Measurements from ENCODE around the gene UBL7. TPM values are rescaled to one million over a fixed set of nuclear protein-coding genes. Genes with fewer than 3 reads are reported as not detected.
"Not testable (repeated sequence)": the region's sequence is repeated elsewhere in the genome, so short reads cannot be mapped to it uniquely, and the experiment has no call there.

UBL7 gene
- total RNA-seq, 2 experiments from 2014 or later, result 29.5 to 44.1 TPM

GRCh38 chr15:74489518-74490338 is 28.8 kb upstream of the UBL7 start:
- H3K79me2 ChIP-seq (ENCODE audit: insufficient read depth, low read depth, low read length), result no peaks in the 10 kb centered on the region
- no peaks in the 10 kb centered on the region for H3K9me3 ChIP-seq (ENCODE audit: low read length)
- H3K27ac ChIP-seq (ENCODE audit: low read depth, low read length, poor library complexity, severe bottlenecking), result peak overlapping the region; percentile 35
- intact Hi-C loops (cut with micrococcal nuclease; ENCODE audit: unreplicated experiment), result loop anchor here (1.0 kb wide), 3 partner anchors 51 to 115 kb away; no protein-coding TSS in a partner anchor
- CTCF ChIA-PET (ENCODE audit: unreplicated experiment), result no interaction called here
- TF ChIP-seq EZH2phosphoT487 (IDR thresholded peaks at IDR 0.05; ENCODE audit: borderline replicate concordance, low read depth, low read length) (no peak), CTCF (conservative IDR thresholded peaks at IDR 0.05; ENCODE audit: low read length) (peak; percentile 82)
- H3K4me3 ChIP-seq (ENCODE audit: low read depth, low read length, poor library complexity, severe bottlenecking), result peak overlapping the region; percentile 50
- DNase-seq (ENCODE audit: low spot score), result peak; percentile 82
- H4K20me1 ChIP-seq (ENCODE audit: insufficient read depth, low read length), result no peaks in the 10 kb centered on the region
- no peaks in the 10 kb centered on the region for H3K9me2 ChIP-seq (ENCODE audit: insufficient read depth, low read length)
- BruUV-seq (replicated peaks), result no TSS peak
- H3K4me2 ChIP-seq (ENCODE audit: low read length), result peak overlapping the region; percentile 56
- H3K4me1 ChIP-seq (ENCODE audit: insufficient read depth, low read length, poor library complexity, severe bottlenecking), result peaks cover 6% of the 10 kb centered on the region
- POLR2A ChIA-PET, result interaction anchor here (0.6 kb wide), 1 partner anchor 1946 kb away, joined by 3 read pairs; no protein-coding TSS in a partner anchor
- H3K36me3 ChIP-seq (ENCODE audit: insufficient read depth, low read length), result no peaks in the 10 kb centered on the region
- H2AFZ ChIP-seq (ENCODE audit: low read length), result peak overlapping the region; percentile 88

GRCh38 chr15:74488776-74489175 is 27.8 kb upstream of the UBL7 start:
- no peaks in the 10 kb centered on the region for H3K9me2 ChIP-seq (ENCODE audit: insufficient read depth, low read length)
- no peaks in the 10 kb centered on the region for H3K9me3 ChIP-seq (ENCODE audit: low read length)
- DNase-seq (ENCODE audit: low spot score), result no peak
- H3K4me2 ChIP-seq (ENCODE audit: low read length), result no peak overlapping the region
- intact Hi-C loops (cut with micrococcal nuclease; ENCODE audit: unreplicated experiment), result loop anchor here (1.0 kb wide), 1 partner anchor 114 kb away; no protein-coding TSS in a partner anchor
- H3K4me3 ChIP-seq (ENCODE audit: low read depth, low read length, poor library complexity, severe bottlenecking), result no peak overlapping the region
- no peak overlapping the region for H2AFZ ChIP-seq (ENCODE audit: low read length)
- POLR2A ChIA-PET, result no interaction called here
- H4K20me1 ChIP-seq (ENCODE audit: insufficient read depth, low read length), result no peaks in the 10 kb centered on the region
- no peaks in the 10 kb centered on the region for H3K36me3 ChIP-seq (ENCODE audit: insufficient read depth, low read length)
- no TSS peak for BruUV-seq (replicated peaks)
- TF ChIP-seq CTCF (conservative IDR thresholded peaks at IDR 0.05; ENCODE audit: low read length) (no peak), EZH2phosphoT487 (IDR thresholded peaks at IDR 0.05; ENCODE audit: borderline replicate concordance, low read depth, low read length) (no peak)
- CTCF ChIA-PET (ENCODE audit: unreplicated experiment), result no interaction called here
- no peaks in the 10 kb centered on the region for H3K79me2 ChIP-seq (ENCODE audit: insufficient read depth, low read depth, low read length)
- peaks cover 6% of the 10 kb centered on the region for H3K4me1 ChIP-seq (ENCODE audit: insufficient read depth, low read length, poor library complexity, severe bottlenecking)
- no peak overlapping the region for H3K27ac ChIP-seq (ENCODE audit: low read depth, low read length, poor library complexity, severe bottlenecking)

GRCh38 chr15:74482661-74483060 is 21.7 kb upstream of the UBL7 start:
- no peaks in the 10 kb centered on the region for H3K36me3 ChIP-seq (ENCODE audit: insufficient read depth, low read length)
- intact Hi-C loops (cut with micrococcal nuclease; ENCODE audit: unreplicated experiment), result no loop called here
- ChIA-PET POLR2A (interaction anchor here (0.5 to 0.8 kb wide), 2 partner anchors 15 to 33 kb away, joined by 4 to 5 read pairs; no protein-coding TSS in a partner anchor), CTCF (ENCODE audit: unreplicated experiment) (no interaction called here)
- H3K9me2 ChIP-seq (ENCODE audit: insufficient read depth, low read length), result no peaks in the 10 kb centered on the region
- BruUV-seq (replicated peaks), result no TSS peak
- H3K4me3 ChIP-seq (ENCODE audit: low read depth, low read length, poor library complexity, severe bottlenecking), result no peak overlapping the region
- no peak overlapping the region for H3K27ac ChIP-seq (ENCODE audit: low read depth, low read length, poor library complexity, severe bottlenecking)
- H4K20me1 ChIP-seq (ENCODE audit: insufficient read depth, low read length), result no peaks in the 10 kb centered on the region
- H3K9me3 ChIP-seq (ENCODE audit: low read length), result no peaks in the 10 kb centered on the region
- no peaks in the 10 kb centered on the region for H3K79me2 ChIP-seq (ENCODE audit: insufficient read depth, low read depth, low read length)
- no peak overlapping the region for H2AFZ ChIP-seq (ENCODE audit: low read length)
- H3K4me1 ChIP-seq (ENCODE audit: insufficient read depth, low read length, poor library complexity, severe bottlenecking), result no peaks in the 10 kb centered on the region
- DNase-seq (ENCODE audit: low spot score), result peak; percentile 28
- H3K4me2 ChIP-seq (ENCODE audit: low read length), result no peak overlapping the region
- TF ChIP-seq EZH2phosphoT487 (IDR thresholded peaks at IDR 0.05; ENCODE audit: borderline replicate concordance, low read depth, low read length), result no peak
- TF ChIP-seq CTCF (conservative IDR thresholded peaks at IDR 0.05; ENCODE audit: low read length), result peak; percentile 51

GRCh38 chr15:74480364-74480763 is 19.4 kb upstream of the UBL7 start:
- H3K4me1 ChIP-seq (ENCODE audit: insufficient read depth, low read length, poor library complexity, severe bottlenecking); H3K9me3 ChIP-seq (ENCODE audit: low read length); H3K4me2 ChIP-seq (ENCODE audit: low read length); CTCF ChIA-PET (ENCODE audit: unreplicated experiment); H3K36me3 ChIP-seq (ENCODE audit: insufficient read depth, low read length); H3K27ac ChIP-seq (ENCODE audit: low read depth, low read length, poor library complexity, severe bottlenecking); H3K4me3 ChIP-seq (ENCODE audit: low read depth, low read length, poor library complexity, severe bottlenecking); POLR2A ChIA-PET; H3K9me2 ChIP-seq (ENCODE audit: insufficient read depth, low read length); H2AFZ ChIP-seq (ENCODE audit: low read length); H3K79me2 ChIP-seq (ENCODE audit: insufficient read depth, low read depth, low read length); DNase-seq (ENCODE audit: low spot score); H4K20me1 ChIP-seq (ENCODE audit: insufficient read depth, low read length); intact Hi-C loops (cut with micrococcal nuclease; ENCODE audit: unreplicated experiment); BruUV-seq (replicated peaks): not testable (repeated sequence)
